T-helper 2 cell (primary cell): ENCODE results near the gene HOXC11.

Experiments used
- DNase-seq, 5 experiments: peaks; one replicate each; pipeline versions ENCODE4 v3.0.0 to v3.0.0-alpha.2; 2012 to 2022

Gene HOXC11

DNA sequence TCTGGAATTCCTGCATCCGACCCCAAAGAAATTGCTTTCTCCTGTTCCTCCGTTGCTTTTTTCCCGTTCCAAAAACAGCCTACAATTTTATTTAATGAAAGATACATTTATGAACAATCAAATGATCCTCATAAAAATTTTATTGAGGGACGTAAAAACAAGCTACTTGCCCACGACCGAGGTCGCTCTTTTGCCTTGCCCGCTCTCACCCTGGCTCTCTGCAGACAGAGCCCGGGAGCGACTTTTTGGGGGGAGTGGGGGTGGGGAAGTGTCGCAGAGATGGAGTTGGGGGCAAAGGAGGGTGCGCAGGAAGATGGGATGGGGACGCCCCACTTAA, 25.9 kb downstream of the HOXC11 start:
- no peak for DNase-seq

DNA sequence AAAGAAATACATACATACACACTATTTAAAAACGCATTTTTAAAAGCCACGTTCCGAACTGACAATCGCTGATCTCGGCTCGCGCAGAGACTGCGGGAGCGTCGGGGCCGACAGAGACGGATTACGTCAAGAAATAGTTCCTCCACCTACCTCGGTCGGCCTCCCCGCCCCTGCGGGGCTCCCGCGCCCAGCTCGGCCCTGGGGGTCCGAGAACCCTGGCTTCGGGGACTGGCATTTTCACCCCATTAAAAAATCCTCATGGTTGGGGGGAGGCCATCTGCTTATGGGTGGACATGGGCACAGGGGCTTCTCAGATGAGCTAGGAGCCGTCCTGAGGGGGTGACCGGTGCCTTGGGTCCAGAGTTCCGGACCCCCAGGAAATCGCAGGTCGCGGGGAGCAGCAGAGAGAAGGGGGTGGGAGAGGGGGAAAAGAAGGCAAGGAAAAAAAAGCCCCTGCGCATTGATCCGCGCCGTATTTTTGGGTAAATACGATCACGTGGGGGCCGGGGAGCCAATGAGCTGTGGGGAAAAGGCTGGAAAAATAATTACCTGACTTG, 26.7 kb downstream of the HOXC11 start:
- peak in 1 of 5 experiments; percentile 58 for DNase-seq

DNA sequence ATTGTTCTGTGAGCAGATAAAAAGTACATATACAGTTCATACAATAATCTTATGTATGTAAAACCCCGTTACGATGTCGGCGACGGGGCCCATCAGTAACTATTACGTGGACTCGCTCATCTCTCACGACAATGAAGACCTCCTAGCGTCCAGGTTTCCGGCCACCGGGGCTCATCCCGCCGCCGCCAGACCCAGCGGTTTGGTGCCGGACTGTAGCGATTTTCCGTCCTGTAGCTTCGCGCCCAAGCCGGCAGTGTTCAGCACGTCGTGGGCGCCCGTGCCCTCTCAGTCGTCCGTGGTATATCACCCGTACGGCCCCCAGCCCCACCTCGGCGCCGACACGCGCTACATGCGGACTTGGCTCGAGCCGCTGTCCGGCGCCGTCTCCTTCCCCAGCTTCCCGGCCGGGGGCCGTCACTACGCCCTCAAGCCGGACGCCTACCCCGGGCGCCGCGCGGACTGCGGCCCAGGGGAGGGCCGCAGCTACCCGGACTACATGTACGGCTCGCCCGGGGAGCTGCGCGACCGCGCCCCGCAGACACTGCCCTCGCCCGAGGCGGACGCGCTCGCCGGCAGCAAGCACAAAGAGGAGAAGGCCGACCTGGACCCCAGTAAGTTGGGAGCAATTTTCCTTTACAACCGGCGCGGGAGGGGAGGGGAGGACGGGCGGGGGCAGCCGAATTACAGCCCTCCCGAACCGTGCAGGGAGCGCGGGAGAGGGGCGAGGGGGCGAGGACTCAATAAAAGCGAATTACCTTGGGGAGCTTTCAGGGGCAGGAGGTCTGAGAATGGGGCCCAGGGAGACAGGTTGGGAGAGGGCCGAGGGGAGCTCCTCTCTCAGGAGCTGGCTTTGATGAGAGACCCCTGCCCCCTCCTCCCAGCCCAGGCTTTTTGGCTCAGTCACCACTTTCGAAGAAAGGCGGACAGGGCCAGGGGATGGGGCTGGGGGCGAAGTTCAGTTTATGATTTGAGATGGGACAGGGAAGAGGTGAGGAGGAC, 27.5 kb downstream of the HOXC11 start, which contains the start of gene HOXC9:
Gene HOXC9 (plus strand): TSS at position 46 of the 999 bp plus-strand sequence. CDS start 28 bp downstream, at position 74.
- no peak for DNase-seq

DNA sequence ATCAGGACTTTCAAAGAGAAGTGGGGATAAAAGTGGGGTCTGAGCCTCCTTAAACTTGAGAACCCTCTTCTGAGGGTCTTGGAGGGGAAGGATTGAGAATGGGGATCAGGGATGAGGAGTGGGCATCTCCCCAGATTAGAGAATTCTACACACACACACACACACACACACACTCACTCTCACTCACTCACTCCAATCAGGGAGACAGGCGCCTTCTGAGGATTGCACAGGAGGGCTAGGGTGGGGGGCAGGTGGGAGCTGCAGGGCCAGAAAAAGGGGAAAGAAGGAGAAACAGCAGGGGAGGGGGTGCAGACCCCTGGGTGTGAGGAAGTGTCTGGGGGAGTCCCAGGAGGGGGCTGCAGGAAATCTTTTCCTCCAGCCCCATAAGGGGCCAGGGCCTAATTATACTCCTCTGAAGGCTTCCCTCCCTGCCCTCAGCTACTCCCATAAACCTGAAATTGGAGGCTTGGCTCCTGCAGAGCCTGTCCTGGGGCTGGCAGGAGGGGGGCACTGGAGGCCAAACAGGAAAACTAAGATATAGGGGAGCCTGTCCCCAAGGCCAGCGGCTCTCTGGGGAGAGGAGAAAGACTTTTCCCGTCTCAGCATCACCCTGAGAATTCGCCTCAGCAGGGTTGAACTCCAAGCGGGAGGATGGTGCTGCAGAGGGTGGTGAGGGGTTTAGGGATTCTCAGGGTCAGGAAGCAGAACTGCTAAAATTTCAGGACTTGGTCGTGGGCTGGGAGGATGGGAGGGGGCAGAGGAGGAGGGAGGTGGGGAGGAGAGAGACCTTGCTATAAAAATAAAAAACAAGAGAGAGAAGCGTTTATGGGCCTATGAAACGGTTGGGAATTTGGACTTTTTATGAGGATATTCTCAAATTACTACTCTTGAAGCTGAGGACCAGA, 28.6 kb downstream of the HOXC11 start:
- DNase-seq = no peak

DNA sequence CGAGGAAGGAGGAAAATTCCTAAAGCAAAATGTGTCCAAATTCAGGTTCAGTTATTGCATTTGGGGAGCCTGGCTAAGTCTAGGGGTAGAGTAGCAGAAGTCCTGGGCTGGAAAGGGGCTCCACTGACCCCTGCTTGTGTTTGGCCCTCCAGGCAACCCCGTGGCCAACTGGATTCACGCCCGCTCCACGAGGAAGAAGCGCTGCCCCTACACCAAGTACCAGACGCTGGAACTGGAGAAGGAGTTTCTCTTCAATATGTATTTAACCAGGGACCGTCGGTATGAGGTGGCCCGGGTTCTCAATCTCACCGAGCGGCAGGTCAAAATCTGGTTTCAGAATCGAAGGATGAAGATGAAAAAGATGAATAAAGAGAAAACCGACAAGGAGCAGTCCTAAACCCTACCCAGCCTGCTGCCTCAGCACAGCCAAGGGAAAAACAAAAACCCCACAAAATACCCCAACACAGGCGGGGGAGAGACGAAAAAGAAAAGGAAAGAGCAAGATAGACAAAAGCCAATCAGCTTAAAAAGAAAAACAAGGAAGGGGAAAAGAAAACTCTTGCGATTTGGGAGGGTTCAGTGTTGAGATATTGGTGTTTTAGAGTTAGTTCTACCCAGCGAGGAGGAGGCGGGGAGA, 29.5 kb downstream of the HOXC11 start:
- DNase-seq = no peak

DNA sequence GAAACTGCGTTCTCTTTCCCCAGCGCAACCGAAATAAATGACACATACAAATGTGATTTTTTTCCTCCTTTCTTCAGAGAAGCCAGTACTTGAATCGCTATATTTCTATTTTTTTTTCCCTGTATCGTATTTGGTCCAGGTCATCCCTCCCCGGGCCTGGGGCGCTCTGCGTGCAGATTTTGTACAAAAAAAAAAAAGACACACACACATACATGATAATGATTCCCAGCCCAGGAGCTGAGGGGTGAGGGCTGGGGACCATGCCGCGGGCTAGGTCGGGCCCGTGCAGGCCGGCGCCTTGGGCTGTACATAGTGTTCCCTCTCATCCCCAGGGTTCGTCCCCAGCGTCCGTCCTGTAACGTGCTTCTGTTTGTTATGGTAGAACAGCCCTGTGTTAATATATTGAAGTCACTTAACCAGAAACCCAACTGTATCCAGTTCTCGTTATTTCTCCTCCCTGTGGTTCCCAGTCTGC, 30.0 kb downstream of the HOXC11 start:
- DNase-seq = no peak

DNA sequence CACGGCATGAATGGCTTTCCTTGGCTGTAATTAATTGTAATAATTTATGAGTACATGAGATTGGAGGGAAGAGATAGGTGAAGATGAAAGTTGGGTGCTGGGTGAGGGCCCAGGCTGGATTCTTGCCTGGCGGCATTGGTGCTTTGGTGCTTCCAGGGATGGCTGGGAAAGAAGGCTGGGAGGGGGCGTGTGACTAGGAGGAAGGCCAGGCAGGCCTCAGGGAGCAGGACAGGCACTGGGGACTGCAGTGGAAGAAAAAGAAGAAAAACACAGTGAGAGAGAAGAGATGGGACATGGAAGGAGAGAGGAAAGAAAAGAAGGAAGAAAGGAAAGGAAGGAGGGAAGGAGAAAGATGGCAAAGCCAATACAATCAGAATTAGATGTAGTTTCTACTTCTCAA, 30.7 kb downstream of the HOXC11 start:
- DNase-seq = no peak

DNA sequence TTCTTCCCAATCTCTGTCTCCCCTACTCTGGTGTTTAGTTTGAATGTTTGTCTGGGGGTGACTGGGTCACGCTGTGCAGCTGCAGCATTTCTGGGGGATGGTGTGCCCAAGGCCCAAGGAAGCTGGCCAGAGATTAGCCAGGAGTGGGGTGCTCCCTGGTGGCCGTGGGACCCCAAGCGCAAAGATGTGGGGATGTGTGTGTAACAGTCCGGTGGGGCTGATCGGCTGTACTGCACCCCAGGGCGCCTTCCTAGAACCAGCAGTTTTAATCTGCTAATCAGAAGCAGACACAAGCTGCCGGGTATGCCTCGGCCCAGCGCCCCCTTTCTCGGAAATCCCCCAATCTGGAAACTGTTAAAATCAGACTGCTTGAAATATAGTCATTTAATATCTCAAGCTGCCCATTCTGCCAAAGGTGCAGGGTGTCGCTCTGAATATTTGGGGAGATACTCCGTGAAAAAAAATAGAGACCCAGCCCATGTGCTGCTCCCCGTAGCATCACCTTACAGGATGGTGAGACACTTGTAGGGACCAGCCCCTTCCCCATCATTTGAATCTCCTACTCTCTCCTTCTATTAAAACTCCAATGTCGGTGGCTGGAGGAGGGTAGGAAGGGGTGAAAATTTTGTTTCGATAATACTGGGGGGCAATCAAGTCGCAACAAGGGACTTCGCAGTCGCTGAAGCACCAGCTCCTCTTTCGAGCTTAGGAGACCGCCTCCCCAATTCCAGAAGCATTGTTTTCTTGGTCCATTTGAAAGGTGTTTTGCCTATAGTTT, 31.3 kb downstream of the HOXC11 start:
- no peak for DNase-seq

DNA sequence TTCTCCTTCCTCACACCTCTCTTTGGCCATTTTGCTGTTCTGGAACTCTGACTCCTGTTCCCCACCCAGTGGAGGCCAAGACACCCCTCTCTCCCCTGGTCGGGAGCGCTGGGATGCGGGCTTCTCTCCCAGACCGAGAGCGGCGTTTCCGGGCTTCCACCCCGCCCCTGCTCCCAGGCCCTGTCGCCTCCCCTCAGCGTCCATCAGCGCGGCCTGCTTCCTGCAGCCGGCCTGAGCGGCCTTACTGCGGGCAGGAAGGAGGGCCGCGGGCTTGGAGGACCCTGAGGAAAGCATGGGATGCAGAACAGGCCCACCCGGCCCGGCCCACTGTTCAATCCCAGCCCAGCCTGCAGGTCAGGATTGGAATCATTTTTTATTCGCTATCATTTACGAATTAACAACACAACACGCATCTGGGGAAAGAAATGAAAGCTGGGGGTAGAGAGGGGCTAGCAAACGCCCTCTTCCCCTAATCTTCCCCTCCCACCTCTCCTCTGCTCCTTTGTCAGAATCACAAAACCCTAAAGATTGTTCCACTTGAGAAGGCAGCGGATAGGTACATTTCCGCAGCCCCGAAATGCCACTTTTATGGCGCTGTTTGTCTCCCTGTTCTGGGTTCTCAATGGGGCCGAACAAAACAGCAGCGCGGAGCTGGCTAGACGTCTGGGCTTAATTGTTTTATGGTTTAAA, 32.1 kb downstream of the HOXC11 start:
- DNase-seq = no peak

DNA sequence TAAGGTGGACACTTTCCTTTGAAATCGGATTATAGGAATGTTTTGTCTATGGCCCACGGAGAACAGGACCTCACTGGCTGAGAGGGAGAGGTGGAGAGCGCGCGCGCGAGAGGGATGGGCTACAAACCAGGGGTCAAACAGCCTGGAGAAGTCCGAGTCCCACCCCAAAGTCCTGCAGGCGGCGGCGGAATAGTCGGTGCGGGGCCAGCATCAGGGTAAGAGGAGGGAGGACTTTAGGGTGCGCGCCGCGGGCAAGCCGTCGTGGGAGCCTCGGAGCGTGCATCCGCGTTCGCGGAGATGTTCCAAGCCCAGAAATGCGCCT, 32.6 kb downstream of the HOXC11 start:
- no peak for DNase-seq

DNA sequence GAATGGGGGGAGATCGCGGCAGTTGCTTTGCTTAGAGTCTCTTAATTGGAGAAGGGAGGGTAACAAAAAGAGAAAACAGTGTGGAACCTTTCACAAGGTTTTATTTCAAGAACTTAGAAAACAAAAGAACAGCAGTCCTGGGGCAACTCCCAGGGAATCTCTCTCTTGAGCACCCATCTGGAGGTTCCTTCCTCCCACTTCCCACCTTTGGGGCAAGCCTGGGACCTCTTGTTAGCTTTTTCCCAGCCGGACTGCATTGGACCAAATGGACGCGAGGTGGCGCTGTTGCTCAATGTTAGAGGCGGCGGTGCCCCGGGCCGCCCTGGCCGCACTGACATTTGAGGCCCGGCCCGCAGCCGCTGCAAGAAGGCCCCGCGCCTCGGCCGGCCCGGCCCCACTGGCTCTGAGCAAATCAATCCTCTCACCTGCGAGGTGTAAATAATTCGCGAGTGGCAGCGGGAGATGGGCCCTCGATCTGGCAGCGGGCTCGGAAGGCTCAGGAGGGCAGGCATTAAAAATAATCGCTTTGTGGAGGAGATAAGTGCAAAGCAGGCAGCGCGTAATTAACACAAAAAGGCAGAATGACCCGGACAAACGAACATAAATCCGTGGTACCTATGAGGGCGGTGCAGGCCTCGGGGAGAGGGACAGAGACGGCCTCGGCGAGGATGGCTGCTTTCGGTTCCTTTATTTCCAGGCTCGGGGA, 33.1 kb downstream of the HOXC11 start:
- DNase-seq = peak; percentile 67 to 81 (median 76)

DNA sequence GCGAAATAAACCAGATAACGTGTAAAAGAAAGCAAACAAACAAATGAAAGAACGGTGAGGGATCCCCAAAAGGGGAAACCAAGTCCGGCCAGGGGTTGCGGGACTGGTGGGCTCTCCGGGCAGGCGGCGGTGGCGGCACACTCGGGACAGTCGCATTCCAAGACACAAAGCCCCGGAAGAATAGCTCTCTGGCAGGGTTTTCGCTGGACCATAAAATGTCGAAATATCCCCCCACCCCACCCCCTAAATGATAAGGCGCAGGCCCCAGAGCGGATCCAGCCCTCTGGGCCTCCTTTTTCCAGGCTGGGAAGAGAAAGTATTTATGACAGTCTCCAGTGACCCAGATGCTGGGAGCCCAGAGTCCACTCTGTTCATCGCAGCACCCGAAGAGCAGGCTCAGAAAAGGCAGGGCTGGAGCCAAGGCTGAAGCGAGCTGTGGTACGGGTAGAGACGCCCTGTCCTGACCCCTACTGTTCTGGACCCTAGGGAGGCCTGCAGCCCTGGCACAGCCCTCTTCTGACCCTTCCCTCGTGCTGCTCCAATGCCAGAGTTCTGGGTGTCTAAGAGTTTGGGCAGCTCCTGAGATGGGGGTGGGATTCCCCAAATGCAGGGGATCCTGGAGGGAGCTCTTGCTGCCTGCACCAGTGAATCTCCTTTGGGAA, 33.8 kb downstream of the HOXC11 start:
- DNase-seq = no peak

DNA sequence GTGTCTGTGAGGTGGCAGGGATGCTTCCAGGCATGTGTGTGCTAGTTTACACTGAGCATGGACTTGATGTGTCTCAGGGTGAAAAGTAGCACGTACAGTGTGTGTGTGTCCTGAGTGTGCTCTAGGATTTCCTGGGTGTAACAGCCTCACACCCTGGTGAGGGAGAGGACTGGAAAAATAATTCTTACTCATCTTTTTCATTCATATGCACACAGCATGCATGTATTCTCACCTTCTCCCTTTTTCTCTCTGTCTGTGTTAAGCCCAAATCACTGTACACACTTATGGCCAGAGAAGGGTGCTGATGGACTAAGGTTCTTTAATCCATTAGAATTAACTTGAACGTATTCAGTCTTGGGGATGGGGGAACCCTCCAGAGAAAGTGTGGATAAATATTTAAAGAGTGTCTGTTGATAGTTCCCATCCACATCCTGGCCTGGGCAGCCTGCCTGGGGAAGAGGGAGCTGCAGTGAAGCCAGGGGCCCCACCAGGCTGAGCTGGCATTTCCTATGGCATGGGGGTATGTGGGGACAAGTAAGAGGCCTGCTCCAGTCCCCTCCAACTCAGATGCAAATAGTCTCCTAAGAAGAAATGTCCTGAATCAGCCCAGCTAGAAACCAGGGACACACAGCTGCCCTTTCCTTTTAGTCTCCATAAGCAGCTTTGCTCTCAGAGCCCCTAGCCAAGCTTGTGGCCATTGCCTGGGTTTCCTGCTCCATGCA, 34.8 kb downstream of the HOXC11 start:
- no peak for DNase-seq

DNA sequence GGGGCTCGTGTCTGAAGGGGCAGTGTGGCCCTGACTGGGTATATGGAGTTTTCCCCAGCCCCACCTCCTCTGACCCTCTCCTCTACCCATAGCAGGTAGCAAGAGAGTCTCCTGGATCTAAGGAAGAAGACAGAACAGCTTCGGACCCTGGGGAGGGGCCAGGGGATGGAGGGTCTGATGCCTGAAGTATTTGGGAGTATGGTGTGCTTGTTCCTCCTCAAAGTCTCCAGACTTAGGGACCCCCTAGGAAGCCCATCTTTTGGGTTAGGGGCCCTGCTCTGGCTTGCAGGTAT, 35.3 kb downstream of the HOXC11 start:
- DNase-seq = no peak

DNA sequence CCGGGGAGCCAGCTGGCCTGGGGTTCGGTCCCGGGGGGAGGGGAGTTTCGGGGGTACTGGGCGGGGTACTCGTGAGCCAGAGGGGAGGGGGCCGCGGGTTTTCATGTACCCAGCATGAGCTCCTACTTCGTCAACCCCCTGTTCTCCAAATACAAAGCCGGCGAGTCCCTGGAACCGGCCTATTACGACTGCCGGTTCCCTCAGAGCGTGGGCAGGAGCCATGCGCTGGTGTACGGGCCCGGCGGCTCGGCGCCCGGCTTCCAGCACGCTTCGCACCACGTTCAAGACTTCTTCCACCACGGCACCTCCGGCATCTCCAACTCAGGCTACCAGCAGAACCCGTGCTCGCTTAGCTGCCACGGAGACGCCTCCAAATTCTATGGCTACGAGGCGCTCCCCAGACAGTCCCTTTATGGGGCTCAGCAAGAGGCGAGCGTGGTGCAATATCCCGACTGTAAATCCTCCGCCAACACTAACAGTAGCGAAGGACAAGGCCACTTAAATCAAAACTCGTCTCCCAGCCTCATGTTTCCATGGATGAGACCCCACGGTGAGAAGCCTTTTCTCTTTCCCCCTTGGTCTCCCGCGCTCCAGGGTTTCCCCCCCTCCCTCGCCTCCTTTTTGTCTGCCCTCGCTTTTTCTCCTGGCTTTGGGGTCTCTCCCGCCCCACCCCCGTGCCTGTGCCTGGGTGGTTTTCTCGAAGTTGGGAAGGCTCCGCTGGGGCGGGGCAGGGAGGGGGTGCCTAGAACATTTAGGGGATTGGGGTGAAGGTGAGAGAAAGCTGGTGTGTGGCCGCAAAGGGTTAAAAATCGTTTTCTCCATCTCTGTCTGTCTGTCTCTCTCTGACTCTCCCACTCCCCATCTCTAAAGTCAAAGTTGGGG, 36.5 kb downstream of the HOXC11 start:
- peak in 1 of 5 experiments; percentile 44 for DNase-seq

DNA sequence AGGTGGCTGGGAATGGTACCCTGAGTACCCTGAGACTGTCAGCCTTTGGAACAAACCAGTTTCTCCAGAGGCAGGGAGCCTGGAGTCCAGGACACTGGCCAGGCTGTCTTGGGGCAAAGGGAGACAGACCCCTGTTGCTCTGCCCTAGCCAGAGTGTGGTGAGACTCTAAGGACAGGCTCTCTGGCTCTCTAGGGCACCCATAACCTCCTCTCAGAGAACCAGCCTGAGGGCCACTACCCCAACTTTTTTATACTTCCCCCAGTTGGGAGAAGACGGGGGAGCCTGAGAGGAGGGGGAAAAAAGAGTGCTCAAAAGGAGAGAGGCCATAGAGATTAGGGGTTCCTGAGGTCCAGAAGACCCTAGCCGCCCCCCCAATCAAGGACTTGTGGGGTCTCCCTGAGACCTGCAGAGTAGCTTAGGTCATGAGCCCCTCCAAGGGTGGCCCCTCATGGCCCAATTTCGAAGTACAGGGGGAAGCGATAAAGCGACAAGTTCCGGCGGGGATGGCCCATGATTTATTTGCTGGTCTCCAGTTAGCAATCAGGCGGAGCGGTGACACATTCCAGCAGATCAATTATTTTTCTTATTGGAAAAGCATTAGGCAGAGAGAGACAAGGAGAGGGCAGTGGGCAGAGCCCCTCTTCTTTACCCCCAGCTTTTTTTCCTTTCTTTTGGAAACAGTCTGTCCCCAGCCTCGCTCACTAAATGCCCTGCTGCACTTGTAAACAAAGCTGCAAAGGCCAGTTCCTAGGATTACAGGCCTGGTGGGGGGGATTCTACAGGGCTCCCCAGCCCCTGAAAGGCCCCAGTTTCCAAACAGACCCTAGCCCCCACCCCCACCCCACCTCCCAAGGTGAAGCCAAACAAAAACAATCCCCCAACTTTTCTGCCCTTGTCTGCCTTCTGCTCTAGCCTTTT, 37.4 kb downstream of the HOXC11 start:
- no peak for DNase-seq

DNA sequence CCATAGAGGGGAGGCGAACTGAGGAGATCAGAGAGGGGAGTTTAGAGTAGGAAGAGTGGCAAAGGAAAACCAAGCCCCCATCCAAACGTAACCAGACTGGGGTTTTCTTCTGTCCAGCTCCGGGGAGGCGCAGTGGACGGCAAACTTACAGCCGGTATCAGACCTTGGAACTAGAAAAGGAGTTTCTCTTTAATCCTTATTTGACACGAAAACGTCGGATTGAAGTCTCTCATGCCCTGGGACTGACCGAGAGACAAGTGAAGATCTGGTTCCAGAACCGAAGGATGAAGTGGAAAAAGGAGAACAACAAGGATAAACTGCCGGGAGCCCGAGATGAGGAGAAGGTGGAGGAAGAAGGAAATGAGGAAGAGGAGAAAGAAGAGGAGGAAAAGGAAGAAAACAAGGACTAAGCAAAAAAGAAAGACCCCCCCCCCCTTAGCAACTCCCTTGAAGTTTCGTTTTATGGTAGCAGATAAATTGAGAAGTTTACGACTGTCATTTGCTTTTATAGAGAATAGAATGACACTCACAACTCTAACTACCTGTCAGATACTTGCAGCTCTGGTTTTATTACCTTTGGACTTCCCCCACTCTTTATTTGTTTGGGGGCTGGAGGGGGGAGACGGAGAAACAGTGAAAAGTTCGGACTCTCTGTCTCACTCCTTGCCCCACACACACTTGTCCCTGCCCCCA, 38.2 kb downstream of the HOXC11 start:
- DNase-seq = no peak
